ENCODE measurements around the gene ANKRD2.
"Not testable (repeated sequence)": the region's sequence is repeated elsewhere in the genome, so short reads cannot be mapped to it uniquely, and the experiment has no call there.

Gene ANKRD2

GRCh38 chr10:97547962-97548361, 24.6 kb upstream of the ANKRD2 start:
- no peak overlapping the region for H3K4me3 ChIP-seq (replicated peaks; ENCODE audit: low read depth, low read length)
- no peak for DNase-seq (ENCODE audit: extremely low read depth, low read depth)
- no peak for TF ChIP-seq CTCF (IDR thresholded peaks at IDR 0.05; ENCODE audit: low read depth, low read length, missing control alignments)

GRCh38 chr10:97548828-97549455, 23.6 kb upstream of the ANKRD2 start:
- DNase-seq (ENCODE audit: extremely low read depth, low read depth), result no peak
- TF ChIP-seq CTCF (IDR thresholded peaks at IDR 0.05; ENCODE audit: low read depth, low read length, missing control alignments), result no peak
- H3K4me3 ChIP-seq (replicated peaks; ENCODE audit: low read depth, low read length), result no peak overlapping the region

- no peak overlapping the region for H3K4me3 ChIP-seq (replicated peaks; ENCODE audit: low read depth, low read length)
- DNase-seq (ENCODE audit: extremely low read depth, low read depth), result no peak
- no peak for TF ChIP-seq CTCF (IDR thresholded peaks at IDR 0.05; ENCODE audit: low read depth, low read length, missing control alignments)
Observed at GRCh38 chr10:97549587-97550322, 22.8 kb upstream of the ANKRD2 start.

GRCh38 chr10:97550336-97551149, 22.0 kb upstream of the ANKRD2 start:
- no peak overlapping the region for H3K4me3 ChIP-seq (replicated peaks; ENCODE audit: low read depth, low read length)

GRCh38 chr10:97551271-97551670, 21.3 kb upstream of the ANKRD2 start:
- no peak for DNase-seq (ENCODE audit: extremely low read depth, low read depth)
- TF ChIP-seq CTCF (IDR thresholded peaks at IDR 0.05; ENCODE audit: low read depth, low read length, missing control alignments), result no peak
- H3K4me3 ChIP-seq (replicated peaks; ENCODE audit: low read depth, low read length), result no peak overlapping the region

More at GRCh38 chr10:97550336-97551149, 22.0 kb upstream of the ANKRD2 start:
- DNase-seq (ENCODE audit: extremely low read depth, low read depth), result no peak
- TF ChIP-seq CTCF (IDR thresholded peaks at IDR 0.05; ENCODE audit: low read depth, low read length, missing control alignments), result no peak

- no peak overlapping the region for H3K4me3 ChIP-seq (replicated peaks; ENCODE audit: low read depth, low read length)
- TF ChIP-seq CTCF (IDR thresholded peaks at IDR 0.05; ENCODE audit: low read depth, low read length, missing control alignments), result peak; percentile 92
- DNase-seq (ENCODE audit: extremely low read depth, low read depth), result peak; percentile 65
Observed at GRCh38 chr10:97553575-97554031, 19.0 kb upstream of the ANKRD2 start.

- not testable (repeated sequence) for H3K4me3 ChIP-seq (replicated peaks; ENCODE audit: low read depth, low read length); DNase-seq (ENCODE audit: extremely low read depth, low read depth)
Observed at GRCh38 chr10:97554336-97554735, 18.2 kb upstream of the ANKRD2 start.

- H3K4me3 ChIP-seq (replicated peaks; ENCODE audit: low read depth, low read length); DNase-seq (ENCODE audit: extremely low read depth, low read depth): not testable (repeated sequence)
Observed at GRCh38 chr10:97555541-97555940, 17.0 kb upstream of the ANKRD2 start.

- DNase-seq (ENCODE audit: extremely low read depth, low read depth); H3K4me3 ChIP-seq (replicated peaks; ENCODE audit: low read depth, low read length): not testable (repeated sequence)
Observed at GRCh38 chr10:97560731-97561381, 11.7 kb upstream of the ANKRD2 start.
